Esophagus squamous epithelium (tissue), 4 donors: ENCODE measurements around the gene GTPBP2.

ENCODE experiments used
- POLR2A ChIP-seq, 4 donors: fragments of 450-650 bp; IDR thresholded peaks; one replicate each; pipeline ENCODE4 v1.6.1; 2017; ENCODE audit warnings: antibody characterized with exemption in 4 of 4, mild to moderate bottlenecking in 4 of 4, moderate library complexity in 3 of 4
- TF ChIP-seq, protein P1 (sequence below), 6 experiments: fragments of 450-650 bp in 4 of 6; fragments of 200-600 bp in 2 of 6; sonication (generic) in 2 of 6; IDR thresholded peaks; one replicate each; pipeline ENCODE4 v1.5.1; 2016 to 2019; ENCODE audit warnings: antibody characterized with exemption in 6 of 6, mild to moderate bottlenecking in 4 of 6, moderate library complexity in 4 of 6

- TF ChIP-seq POLR2A (IDR thresholded peaks at IDR 0.05), result no peak
- TF ChIP-seq, protein P1, sequence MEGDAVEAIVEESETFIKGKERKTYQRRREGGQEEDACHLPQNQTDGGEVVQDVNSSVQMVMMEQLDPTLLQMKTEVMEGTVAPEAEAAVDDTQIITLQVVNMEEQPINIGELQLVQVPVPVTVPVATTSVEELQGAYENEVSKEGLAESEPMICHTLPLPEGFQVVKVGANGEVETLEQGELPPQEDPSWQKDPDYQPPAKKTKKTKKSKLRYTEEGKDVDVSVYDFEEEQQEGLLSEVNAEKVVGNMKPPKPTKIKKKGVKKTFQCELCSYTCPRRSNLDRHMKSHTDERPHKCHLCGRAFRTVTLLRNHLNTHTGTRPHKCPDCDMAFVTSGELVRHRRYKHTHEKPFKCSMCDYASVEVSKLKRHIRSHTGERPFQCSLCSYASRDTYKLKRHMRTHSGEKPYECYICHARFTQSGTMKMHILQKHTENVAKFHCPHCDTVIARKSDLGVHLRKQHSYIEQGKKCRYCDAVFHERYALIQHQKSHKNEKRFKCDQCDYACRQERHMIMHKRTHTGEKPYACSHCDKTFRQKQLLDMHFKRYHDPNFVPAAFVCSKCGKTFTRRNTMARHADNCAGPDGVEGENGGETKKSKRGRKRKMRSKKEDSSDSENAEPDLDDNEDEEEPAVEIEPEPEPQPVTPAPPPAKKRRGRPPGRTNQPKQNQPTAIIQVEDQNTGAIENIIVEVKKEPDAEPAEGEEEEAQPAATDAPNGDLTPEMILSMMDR (IDR thresholded peaks at IDR 0.05), result no peak
Measured at GRCh38 chr6:43674921-43675320, 45.9 kb upstream of the GTPBP2 start.
